GM12801 (cell line): ENCODE measurements around the gene CHRM4.

ENCODE experiments used
- CTCF ChIP-seq: IDR thresholded peaks from one replicate; pipeline ENCODE4 v1.5.1; 2011; ENCODE audit warnings: control low read depth; ENCODE audit not compliant: insufficient read length; ENCODE audit errors: extremely low read depth

The CHRM4 gene

DNA sequence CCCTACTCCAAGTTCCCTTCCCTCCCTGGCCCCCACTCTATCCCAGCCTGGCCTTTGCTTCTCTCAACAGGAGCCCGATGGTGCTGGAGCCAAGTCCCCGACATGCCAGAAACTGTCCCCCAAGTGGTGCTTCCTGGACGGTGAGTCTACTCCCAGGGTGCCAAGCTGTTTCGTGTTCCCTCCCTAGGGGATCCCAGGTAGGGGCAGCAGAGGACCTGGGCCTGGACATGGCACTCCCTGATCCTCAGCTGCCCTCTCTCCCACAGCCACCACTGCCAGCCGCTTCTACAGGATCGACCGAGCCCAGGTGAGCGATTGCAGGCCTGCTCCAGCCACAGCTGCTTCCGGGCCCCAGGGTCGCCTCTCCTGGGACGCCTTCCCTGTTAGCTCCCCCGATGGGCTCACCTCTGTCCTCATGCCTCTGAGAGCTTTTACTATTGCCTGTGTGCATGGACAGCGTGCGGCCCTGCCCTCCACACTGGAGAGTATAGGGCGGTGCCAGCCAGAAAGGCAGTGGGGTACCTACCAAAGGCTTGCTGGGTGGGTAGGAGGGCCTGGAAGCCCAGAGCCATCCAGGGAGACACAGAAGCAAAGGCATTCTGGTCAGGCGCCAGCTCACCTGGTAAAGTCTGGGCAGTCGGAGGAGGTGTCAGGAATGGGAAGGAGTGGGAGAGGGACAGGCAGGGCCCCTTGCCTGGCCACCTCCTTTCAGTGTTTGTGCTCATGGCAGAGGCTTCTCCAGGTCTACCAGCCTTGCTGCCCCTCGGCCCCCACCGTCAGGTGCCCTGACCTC is 15.1 kb downstream of the CHRM4 start:
- no peak for TF ChIP-seq CTCF

DNA sequence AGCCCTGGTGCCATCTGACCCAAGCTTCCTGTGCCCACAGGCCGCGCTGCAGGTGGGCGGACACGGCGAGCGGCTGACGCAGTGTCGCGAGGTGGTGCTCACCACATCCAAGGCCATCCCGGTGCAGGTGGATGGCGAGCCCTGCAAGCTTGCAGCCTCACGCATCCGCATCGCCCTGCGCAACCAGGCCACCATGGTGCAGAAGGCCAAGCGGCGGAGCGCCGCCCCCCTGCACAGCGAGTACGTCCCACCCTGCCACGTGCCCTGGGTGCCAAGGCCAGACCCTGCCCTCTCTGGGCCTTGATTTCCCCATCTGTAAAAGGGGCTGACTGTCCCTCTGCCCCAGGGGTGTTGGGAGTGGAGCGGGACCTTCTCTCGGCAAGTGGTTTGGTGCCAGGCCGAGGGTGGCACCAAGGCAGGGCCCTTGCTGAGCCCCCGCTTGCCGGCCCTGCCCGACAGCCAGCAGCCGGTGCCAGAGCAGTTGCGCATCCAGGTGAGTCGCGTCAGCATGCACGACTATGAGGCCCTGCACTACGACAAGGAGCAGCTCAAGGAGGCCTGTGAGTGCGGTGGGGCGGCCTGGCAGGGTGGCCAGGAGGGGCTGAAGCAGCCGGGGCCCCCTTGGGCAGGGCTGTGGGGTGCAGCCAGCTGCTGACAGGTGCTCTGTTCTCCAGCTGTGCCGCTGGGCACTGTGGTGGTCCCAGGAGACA is 16.0 kb downstream of the CHRM4 start:
- TF ChIP-seq CTCF = no peak

DNA sequence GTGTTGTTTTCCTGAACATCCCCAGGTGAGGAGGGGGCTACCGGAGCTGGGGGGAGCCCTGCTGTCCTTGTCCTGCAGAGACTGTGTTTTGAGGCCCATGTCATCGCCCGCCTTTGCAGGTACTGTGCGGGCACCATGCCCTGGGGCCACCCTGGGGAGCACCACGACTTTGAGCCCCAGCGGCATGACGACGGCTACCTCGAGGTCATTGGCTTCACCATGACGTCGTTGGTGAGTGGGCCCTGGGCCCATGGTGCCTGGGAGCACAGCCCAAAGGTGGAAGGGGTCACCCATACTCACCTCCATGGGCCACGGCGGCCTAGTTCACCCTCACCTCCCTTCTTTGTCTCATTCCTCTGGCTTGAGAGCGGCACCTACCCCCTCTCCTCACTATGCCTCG is 16.8 kb downstream of the CHRM4 start:
- no peak for TF ChIP-seq CTCF

DNA sequence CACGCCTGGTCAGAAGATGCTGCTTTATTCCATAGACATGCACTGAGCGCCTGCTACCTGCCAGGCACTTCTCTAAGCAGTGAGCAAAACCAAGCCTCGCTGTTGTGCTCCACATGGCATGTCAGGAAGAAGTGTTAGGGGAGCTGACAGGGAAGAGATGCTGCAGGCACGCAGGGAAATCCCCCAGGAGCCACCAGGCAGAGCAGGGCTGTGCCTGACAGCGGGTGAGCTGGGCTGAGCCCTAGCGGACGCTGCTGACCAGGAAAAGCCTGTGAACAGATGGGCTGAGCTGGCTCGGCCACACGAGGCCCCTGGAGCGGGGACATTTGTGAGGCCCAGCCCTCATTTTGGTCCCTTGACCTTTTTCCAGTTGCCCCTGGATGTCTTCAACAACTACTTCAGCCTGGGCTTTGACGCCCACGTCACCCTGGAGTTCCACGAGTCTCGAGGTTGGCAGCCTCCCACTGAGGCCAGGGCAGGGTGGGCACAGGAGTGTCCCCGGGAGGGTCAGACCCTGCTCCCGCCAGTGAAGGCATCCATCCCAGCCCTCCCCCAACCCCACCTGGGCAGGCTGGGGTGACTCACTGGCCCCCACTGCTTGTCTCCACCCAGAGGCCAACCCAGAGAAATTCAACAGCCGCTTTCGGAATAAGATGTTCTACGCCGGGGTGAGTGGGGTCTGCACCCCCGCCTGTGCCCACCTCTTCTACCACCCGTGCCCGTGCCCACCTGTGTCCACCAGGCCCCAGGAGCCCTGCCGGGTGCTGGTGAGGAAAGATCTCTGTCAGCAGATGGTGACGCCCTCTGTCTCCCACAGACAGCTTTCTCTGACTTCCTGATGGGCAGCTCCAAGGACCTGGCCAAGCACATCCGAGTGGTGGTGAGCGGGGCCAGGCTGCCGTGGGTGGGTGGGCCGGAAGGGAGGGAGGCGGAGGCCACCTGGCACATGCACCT is 17.5 kb downstream of the CHRM4 start:
- no peak for TF ChIP-seq CTCF

GRCh38 chr11:46372086-46372485 is 19.5 kb downstream of the CHRM4 start:
- no peak for TF ChIP-seq CTCF

GRCh38 chr11:46370253-46370652 is 21.3 kb downstream of the CHRM4 start:
- no peak for TF ChIP-seq CTCF
